Activated effector memory CD4-positive, alpha-beta T cell treated with Interleukin-2 at 50 U/mL for 16 hours (primary cell): ENCODE results near the gene GPR137.
"Not testable (repeated sequence)": the region's sequence is repeated elsewhere in the genome, so short reads cannot be mapped to it uniquely, and the experiment has no call there.

ENCODE experiments used
- DNase-seq: peaks from one replicate; pipeline ENCODE4 v3.0.0-alpha.2; 2020

The GPR137 gene

DNA sequence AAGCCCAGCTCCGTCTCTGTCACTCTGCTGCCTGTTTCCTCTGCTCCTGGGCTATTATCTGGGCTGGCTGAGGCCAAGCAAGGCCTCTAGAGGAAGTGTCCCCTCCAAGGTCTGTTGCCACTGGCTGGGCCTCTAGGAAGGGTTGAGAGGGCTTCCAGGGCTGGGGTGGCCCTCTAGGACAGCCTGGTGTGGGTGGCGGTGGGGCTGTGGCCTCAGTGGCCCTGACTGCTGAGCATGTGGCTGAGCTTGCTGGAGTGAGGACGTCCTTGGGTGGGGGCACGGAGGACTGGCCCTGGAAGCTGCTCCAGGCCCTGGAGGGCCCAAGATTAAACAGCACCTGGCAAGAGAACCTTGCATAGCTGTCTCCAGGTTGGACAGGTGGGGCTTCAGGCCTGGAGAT lies 38.3 kb downstream of the GPR137 start:
- not testable (repeated sequence) for DNase-seq

DNA sequence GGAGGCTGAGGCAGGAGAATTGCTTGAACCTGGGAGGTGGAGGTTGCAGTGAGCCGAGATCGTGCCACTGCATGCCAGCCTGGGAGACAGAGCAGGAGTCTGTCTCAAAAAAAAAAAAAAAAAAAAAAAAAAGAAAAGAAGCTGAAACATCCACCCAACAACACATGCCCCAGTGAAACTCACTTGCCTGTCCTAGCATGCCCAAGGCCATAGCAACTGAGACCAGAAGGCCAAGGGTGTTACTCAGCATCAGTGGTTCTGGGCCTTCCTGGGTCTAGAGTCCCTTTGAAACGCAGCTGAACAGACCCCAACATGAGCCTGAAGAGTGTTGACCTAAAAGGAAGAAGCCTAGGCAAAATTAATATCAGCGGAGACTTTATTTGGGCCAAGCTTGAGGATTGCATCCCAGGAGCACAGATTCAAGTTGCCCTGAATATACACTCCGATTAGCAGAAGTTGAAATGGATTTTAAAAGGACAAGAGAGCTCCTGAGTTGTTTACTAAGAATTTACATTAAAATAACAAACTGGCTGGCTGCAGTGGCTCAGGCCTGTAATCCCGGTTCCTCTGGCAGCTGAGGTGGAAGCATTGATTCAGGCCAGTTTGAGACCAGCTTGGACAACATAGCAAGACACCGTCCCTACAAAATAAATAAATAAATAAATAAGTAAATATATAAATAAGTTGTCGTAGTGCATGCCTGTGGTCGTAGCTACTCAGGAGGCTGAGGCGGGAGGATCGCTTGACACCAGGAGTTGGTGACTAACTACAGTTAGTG lies 39.2 kb downstream of the GPR137 start:
- DNase-seq: no peak

DNA sequence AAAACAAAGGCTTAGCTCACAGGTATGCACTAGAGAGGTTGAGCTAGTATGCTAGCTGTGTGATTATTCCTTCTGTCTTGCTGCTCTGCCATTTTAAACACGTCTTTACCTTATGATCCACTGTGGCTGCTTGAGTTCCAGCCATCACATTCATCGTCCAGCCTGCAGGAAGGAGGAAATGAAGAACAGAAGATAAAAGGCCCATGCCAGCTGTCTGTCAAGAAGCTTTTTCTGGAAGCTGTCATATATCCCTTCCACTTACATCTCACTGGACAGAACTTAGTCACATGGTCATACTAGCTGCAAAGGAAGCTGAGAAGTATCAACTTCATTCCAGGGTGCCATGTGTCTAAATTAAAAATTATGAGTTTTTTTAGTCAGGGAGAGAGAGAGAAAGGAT lies 41.7 kb downstream of the GPR137 start:
- DNase-seq: no peak

DNA sequence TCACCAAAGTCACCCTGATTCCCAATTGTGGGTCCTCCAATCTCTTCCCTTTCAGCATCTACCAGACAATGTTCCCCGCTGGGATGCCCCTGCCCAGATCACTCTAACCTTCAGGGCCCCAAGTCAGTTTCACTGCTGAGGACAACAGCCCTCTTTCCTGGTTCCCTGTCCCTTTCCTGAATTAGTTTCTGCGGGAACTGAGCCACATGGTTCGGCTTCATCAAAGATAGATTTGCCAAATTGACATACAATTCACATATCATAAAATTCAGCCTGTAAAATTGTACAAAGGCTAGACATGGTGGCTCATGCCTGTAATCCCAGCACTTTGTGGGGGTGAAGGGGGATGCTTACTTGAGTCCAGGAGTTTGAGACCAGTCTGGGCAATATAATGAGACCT lies 42.3 kb downstream of the GPR137 start:
- no peak for DNase-seq

DNA sequence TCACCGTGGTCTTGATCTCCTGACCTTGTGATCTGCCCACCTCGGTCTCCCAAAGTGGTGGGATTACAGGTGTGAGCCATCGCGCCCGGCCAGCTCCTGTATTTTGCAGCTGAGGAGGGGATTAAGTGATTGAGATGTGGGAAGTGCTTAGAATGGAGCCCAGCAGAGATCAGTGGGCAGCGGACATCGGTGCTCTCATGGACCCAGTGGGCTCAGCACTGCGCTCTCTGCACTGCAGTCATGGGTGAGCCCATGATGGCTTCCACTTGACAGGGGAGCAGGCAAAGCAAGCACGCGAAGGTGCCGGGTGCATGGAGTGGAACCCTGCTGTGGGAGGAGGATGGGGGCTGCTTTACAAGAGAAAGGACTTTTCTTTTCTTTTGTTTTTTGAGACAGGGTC lies 45.2 kb downstream of the GPR137 start:
- no peak for DNase-seq

DNA sequence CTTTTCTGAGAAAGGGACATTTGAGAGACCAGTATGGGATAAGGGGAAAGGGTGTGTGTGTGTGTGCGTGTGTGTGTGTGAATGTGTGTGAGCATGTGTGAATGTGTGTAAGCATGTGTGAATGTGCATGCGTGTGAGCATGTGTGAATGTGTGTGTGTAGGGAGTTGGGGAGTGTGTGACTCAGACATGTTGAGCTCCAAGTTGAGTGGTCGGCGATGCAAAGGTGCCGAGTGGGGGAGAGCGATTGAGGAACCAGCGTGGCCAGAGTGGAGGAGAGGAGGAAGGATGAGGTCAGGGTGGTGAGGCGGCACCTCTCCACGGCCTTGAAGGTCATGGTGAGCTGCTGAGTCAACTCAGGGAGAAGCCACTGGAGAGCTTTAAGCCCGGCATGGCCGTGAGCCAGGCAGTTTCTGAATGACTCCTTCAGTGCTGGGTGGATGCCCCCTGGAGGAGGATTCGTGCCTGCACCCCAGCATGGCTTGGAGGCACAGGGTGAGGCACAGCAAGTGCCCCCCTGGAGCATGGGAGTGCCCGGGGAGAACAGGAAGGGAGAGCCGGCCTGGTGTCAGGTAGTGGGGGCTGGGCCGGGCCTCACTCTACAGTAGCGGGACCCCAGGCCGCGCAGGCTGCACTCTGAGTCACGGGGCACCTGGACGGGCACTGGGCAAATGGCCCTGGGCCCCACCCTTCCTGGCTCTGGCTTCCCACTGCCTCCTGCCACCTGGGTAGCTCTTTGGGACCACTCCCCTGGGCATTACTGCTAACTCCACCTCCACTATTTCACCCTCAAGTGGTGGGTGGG lies 46.1 kb downstream of the GPR137 start:
- peak; percentile 49 for DNase-seq

DNA sequence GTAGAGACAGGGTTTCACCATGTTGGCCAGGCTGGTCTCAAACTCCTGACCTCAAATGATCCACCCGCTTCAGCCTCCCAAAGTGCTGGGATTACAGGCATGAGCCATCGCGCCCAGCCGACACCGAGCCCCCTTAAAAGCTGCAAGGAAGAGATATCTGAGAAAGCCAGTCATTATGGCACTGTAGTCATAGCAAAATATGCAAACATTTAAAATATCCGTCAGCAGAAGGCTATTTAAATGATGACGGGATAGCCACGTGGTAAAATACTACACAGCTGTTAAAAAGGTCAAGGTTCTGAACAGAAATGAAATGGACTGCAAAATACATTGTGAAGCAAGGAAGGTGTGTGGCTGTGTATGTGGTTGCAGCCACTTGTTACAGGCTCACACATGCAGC lies 47.9 kb downstream of the GPR137 start:
- DNase-seq: no peak

DNA sequence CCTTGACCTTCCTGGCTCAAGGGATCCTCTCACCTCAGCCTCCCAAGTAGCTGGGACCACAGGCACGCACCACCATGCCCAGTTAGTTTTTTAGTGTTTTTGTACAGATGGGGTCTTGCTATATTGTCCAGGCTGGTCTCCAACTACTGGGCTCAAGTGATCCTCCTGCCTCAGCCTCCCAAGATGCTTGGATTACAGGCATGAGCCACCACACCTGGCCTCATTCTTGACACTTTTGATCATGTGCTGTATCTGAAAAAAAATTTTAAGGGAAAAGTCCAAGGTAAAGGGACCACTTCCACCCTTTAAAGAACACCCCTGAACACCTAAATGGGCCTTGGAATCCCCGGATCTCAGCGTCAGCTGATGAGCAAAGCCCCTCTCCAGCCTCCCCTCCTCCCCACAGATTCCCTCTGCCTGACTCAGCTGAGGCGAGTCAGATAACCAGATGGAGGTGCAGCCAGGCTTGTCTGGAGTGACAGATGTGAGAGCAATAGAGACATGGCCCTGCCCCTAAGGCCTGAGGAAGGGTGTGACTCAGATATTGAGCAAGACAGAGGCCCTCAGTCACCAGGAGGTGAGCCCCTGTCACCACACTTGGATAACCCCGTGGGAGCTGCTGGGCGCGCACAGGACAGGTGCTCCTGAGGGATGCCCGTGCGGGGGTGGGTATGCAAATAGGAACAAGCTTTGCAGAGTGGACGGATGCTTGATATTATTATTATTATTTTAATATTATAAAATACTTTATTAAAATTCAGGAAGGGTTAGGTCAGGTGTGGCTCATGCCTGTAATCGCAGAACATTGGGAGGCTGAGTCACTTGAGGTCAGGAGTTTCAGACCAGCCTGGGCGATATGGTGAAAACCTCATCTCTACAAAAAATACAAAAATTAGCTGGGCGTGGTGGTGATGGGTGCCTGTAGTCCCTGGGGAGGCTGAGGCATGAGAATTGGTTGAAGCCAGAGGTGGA lies 49.4 kb downstream of the GPR137 start:
- DNase-seq: no peak

DNA sequence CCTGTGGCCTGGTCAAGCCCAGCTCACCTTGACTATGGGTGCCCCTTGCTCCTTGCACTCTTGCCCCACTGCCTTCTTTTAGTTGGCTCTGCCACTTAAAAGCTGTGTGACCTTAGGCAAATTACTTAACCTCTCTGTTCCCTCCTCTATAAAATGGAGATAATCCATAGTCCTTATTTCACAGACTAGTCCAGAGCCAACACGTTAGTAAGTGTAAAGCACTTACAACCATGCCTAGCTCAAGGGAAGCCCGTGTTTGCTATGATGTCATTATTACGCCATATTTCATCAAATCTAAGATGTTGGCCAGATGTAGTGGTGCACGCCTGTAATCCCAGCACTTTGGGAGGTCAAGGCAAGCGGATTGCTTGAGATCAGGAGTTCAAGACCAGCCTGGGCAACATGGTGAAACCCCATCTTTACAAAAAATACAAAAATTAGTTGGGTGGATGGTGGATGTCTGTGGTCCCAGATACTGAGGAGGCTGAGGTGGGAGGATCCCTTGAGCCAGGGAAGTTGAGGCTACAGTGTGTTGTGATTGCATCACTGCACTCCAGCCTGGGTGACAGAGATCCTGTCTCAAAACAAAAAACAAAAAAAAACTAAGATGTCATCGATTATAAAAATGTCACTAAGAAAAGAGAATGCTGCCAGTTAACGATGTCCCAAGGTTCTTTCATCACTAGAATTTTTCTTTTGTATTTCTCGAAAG lies 52.0 kb downstream of the GPR137 start:
- no peak for DNase-seq

DNA sequence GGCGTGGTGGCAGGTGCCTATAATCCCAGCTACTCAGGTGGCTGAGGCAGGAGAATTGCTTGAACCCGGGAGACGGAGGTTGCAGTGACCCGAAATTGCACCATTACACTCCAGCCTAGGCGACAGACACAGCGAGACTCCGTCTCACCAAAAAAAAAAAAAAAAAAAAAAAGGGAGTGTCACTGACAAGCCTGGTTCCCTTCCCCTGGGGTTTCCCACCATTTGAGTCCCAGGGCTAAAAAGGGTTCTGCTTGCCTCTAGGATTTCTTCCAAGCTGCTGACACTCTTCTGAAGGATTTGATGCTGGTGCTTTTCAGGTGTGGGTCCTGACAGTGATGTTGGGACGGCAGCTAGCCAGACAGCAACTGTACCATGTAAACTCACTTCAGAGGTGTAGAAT lies 53.1 kb downstream of the GPR137 start:
- no peak for DNase-seq
